Right kidney (tissue), 9 donors: Measurements from ENCODE around the gene DDAH2.

Experiments
- DNase-seq: peaks from one replicate; pipeline ENCODE4 v3.0.0-alpha.2; 2016
- long read RNA-seq, 8 donors: transcript quantifications; one replicate each; lab custom pipeline, GENCODE V29; 2026

The DDAH2 gene
- long read RNA-seq, donor 1, transcript DDAH2-213 (7 exons, 1,688 nt): major isoform, 123 of 342 reads
- long read RNA-seq, donor 1, transcript DDAH2-211 (7 exons, 1,330 nt): minor isoform, 11 of 342 reads
- long read RNA-seq, donor 1, transcript DDAH2-212 (6 exons, 1,688 nt): minor isoform, 37 of 342 reads
- long read RNA-seq, donor 1, transcript DDAH2-220 (3 exons, 1,121 nt): minor isoform, 5 of 342 reads
- long read RNA-seq, donor 1, partial matches to known transcripts: 148 of 342 reads
- long read RNA-seq, donor 1, other reads (novel, unspliced or antisense): 14 of 342 reads
- long read RNA-seq, donor 2, transcript DDAH2-213 (7 exons, 1,688 nt): major isoform, 70 of 136 reads
- long read RNA-seq, donor 2, transcript DDAH2-211 (7 exons, 1,330 nt): minor isoform, 7 of 136 reads
- long read RNA-seq, donor 2, transcript DDAH2-212 (6 exons, 1,688 nt): minor isoform, 18 of 136 reads
- long read RNA-seq, donor 2, partial matches to known transcripts: 41 of 136 reads
- long read RNA-seq, donor 2, other reads (novel, unspliced or antisense): 0 of 136 reads
- long read RNA-seq, donor 3, transcript DDAH2-212 (6 exons, 1,688 nt): minor isoform, 15 of 67 reads
- long read RNA-seq, donor 3, transcript DDAH2-213 (7 exons, 1,688 nt): major isoform, 45 of 67 reads
- long read RNA-seq, donor 3, partial matches to known transcripts: 5 of 67 reads
- long read RNA-seq, donor 3, other reads (novel, unspliced or antisense): 0 of 67 reads
- long read RNA-seq, donor 4, transcript DDAH2-212 (6 exons, 1,688 nt): minor isoform, 29 of 135 reads
- long read RNA-seq, donor 4, transcript DDAH2-213 (7 exons, 1,688 nt): major isoform, 68 of 135 reads
- long read RNA-seq, donor 4, partial matches to known transcripts: 28 of 135 reads
- long read RNA-seq, donor 4, other reads (novel, unspliced or antisense): 0 of 135 reads
- long read RNA-seq, donor 5, transcript DDAH2-213 (7 exons, 1,688 nt): major isoform, 114 of 204 reads
- long read RNA-seq, donor 5, transcript DDAH2-211 (7 exons, 1,330 nt): minor isoform, 8 of 204 reads
- long read RNA-seq, donor 5, transcript DDAH2-212 (6 exons, 1,688 nt): minor isoform, 29 of 204 reads
- long read RNA-seq, donor 5, partial matches to known transcripts: 43 of 204 reads
- long read RNA-seq, donor 5, other reads (novel, unspliced or antisense): 7 of 204 reads
- long read RNA-seq, donor 6, transcript DDAH2-212 (6 exons, 1,688 nt): minor isoform, 22 of 201 reads
- long read RNA-seq, donor 6, transcript DDAH2-213 (7 exons, 1,688 nt): major isoform, 86 of 201 reads
- long read RNA-seq, donor 6, partial matches to known transcripts: 83 of 201 reads
- long read RNA-seq, donor 6, other reads (novel, unspliced or antisense): 6 of 201 reads
- long read RNA-seq, donor 7, transcript DDAH2-211 (7 exons, 1,330 nt): minor isoform, 7 of 277 reads
- long read RNA-seq, donor 7, transcript DDAH2-212 (6 exons, 1,688 nt): minor isoform, 54 of 277 reads
- long read RNA-seq, donor 7, transcript DDAH2-213 (7 exons, 1,688 nt): major isoform, 155 of 277 reads
- long read RNA-seq, donor 7, partial matches to known transcripts: 53 of 277 reads
- long read RNA-seq, donor 7, other reads (novel, unspliced or antisense): 5 of 277 reads
- long read RNA-seq, donor 8, transcript DDAH2-211 (7 exons, 1,330 nt): minor isoform, 6 of 204 reads
- long read RNA-seq, donor 8, transcript DDAH2-213 (7 exons, 1,688 nt): major isoform, 100 of 204 reads
- long read RNA-seq, donor 8, transcript DDAH2-212 (6 exons, 1,688 nt): minor isoform, 24 of 204 reads
- long read RNA-seq, donor 8, partial matches to known transcripts: 70 of 204 reads
- long read RNA-seq, donor 8, other reads (novel, unspliced or antisense): 0 of 204 reads

- DNase-seq: peak; percentile 36
Observed at GRCh38 chr6:31728767-31729514, at the start of gene DDAH2. DDAH2 (minus strand) TSS chr6:31729299; CDS start chr6:31729161, 138 bp downstream.

GRCh38 chr6:31778193-31778592 is 49.1 kb upstream of the DDAH2 start:
- DNase-seq: no peak

GRCh38 chr6:31777667-31778050 is 48.6 kb upstream of the DDAH2 start:
- DNase-seq: no peak

- DNase-seq: peak; percentile 79
Observed at GRCh38 chr6:31776989-31777666, 48.0 kb upstream of the DDAH2 start, which contains the start of gene VWA7. VWA7 (minus strand) TSS chr6:31777328; CDS start chr6:31776779, 549 bp downstream.

- DNase-seq: no peak
Observed at GRCh38 chr6:31776485-31776988, 47.4 kb upstream of the DDAH2 start.

GRCh38 chr6:31775633-31776484 is 46.8 kb upstream of the DDAH2 start:
- DNase-seq: no peak

GRCh38 chr6:31775184-31775583 is 46.1 kb upstream of the DDAH2 start:
- no peak for DNase-seq

- DNase-seq: no peak
Observed at GRCh38 chr6:31771992-31772358, 42.9 kb upstream of the DDAH2 start.

GRCh38 chr6:31770860-31771259 is 41.8 kb upstream of the DDAH2 start:
- no peak for DNase-seq

GRCh38 chr6:31769684-31770371 is 40.7 kb upstream of the DDAH2 start:
- DNase-seq: no peak

GRCh38 chr6:31768363-31769257 is 39.5 kb upstream of the DDAH2 start:
- DNase-seq: no peak

GRCh38 chr6:31767096-31767645 is 38.1 kb upstream of the DDAH2 start:
- DNase-seq: no peak

- peak; percentile 60 for DNase-seq
Observed at GRCh38 chr6:31765910-31766794, 37.1 kb upstream of the DDAH2 start.

- DNase-seq: no peak
Observed at GRCh38 chr6:31765559-31765909, 36.4 kb upstream of the DDAH2 start.

GRCh38 chr6:31764198-31764597 is 35.1 kb upstream of the DDAH2 start:
- no peak for DNase-seq

GRCh38 chr6:31763619-31763940 is 34.5 kb upstream of the DDAH2 start:
- no peak for DNase-seq
